Astrocyte of the spinal cord (primary cell): ENCODE results near the gene XPO6.

ENCODE experiments used
- DNase-seq: peaks from one replicate; pipeline ENCODE4 v3.0.0; 2011; ENCODE audit warnings: low read depth, low spot score
- H3K4me3 ChIP-seq: 2 replicates; pipeline ENCODE4 v1.5.1; 2011; ENCODE audit warnings: low read depth, mild to moderate bottlenecking, low read length, moderate library complexity
- CTCF ChIP-seq: IDR thresholded peaks from 2 replicates; pipeline ENCODE4 v1.5.1; 2012; ENCODE audit warnings: low read depth, mild to moderate bottlenecking, low read length, inconsistent platforms
- in situ Hi-C: cut with HindIII; loops from 2 replicates; pipeline ENCODE4 v1.10.0; 2017; ENCODE audit warnings: low sequenced_read_pairs

XPO6 gene

GRCh38 chr16:28210979-28211588, 681 bp downstream of the XPO6 start:
- in situ Hi-C loops, result no loop called here
- TF ChIP-seq CTCF, result no peak
- peak; percentile 61 for DNase-seq
- H3K4me3 ChIP-seq, result peak overlapping the region; percentile 85

GRCh38 chr16:28210264-28210663, 1.5 kb downstream of the XPO6 start:
- H3K4me3 ChIP-seq, result peak overlapping the region; percentile 85
- no peak for DNase-seq
- in situ Hi-C loops, result no loop called here
- no peak for TF ChIP-seq CTCF

DNA sequence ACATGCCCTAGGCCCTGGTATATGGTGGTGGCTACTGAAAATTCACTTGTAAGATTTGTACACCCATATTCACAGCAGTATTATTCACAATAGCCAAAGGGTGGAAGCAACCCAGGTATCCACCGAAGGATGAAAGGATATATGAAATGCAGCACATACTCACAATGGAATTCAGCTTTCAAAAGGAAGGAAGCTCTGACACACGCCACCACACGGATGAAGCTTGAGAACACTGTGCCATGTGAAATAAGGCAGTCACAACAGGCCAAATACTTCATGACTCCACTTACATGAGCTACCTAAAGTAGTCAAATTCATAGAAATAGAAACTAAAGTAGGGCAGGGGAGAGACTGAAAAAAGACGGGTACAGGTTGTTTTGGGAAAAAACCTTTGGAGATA, 2.9 kb downstream of the XPO6 start:
- DNase-seq, result no peak
- no peak for TF ChIP-seq CTCF
- H3K4me3 ChIP-seq, result no peak overlapping the region
- in situ Hi-C loops, result no loop called here

DNA sequence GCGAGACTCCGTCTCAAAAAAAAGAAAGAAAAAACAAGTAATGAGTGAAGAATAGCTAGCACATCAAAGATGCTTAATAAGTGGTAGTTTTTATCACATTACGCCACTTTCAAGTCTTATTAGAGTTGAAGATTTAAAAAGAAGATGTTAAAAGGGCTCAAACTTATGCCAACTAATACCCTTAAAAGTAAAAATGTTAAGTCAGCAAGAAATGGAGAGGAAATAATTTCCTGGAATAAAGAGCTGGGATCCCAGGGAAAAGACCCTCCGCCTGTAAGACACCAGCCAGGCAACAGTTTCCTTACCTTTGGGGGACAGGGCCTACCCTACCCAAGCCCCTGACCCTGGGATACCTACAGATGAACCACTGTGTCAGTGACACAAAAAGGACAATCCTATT, 3.6 kb downstream of the XPO6 start:
- in situ Hi-C loops, result no loop called here
- no peak overlapping the region for H3K4me3 ChIP-seq
- TF ChIP-seq CTCF, result no peak
- DNase-seq, result no peak

GRCh38 chr16:28207399-28207798, 4.4 kb downstream of the XPO6 start:
- no peak for TF ChIP-seq CTCF
- H3K4me3 ChIP-seq, result no peak overlapping the region
- in situ Hi-C loops, result no loop called here
- DNase-seq, result no peak

DNA sequence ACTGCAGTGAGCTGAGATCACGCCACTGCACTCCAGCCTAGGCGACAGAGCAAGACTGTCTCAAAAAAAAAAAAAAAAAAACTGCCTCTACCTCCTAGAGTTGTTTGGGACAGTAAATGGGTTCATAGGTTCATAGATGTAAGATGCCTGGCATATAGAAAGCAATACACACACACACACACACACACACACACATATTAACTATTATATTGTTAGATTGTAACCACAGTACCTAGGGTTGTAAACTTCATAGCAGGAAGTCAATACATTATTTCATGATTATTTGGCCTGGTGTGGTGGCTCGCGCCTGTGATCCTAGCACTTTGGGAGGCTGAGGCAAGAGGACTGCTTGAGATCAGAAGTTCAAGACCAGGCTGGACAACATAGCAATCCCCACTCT, 5.8 kb downstream of the XPO6 start:
- TF ChIP-seq CTCF, result no peak
- no peak overlapping the region for H3K4me3 ChIP-seq
- in situ Hi-C loops, result no loop called here
- DNase-seq, result no peak
